ENCODE measurements around the gene TTC33. TPM values are rescaled to one million over a fixed set of nuclear protein-coding genes. Genes with fewer than 3 reads are reported as not detected.
A peak's percentile ranks its signal among the peaks of the same experiment; 100 is the strongest.

The TTC33 gene
- total and polyA plus RNA-seq, 7 donors: 11.0 to 38.5 (median 25.3) TPM

GRCh38 chr5:40489421-40489820, 266.3 kb downstream of the TTC33 start:
- Histone ChIP-seq H3K4me3 (no peak overlapping the region), H3K36me3 (ENCODE audit: insufficient read depth in 1 of 2, low read depth in 1 of 2) (no peaks in the 10 kb centered on the region), H3K27ac (no peak overlapping the region), H3K4me1 (no peaks in the 10 kb centered on the region), H3K27me3 (ENCODE audit: insufficient read depth in 3 of 3, low read length in 2 of 3) (no peaks in the 10 kb centered on the region), H3K9me3 (no peaks in the 10 kb centered on the region)
- WGBS, 3 donors: 81 to 89% (median 85%) methylated on average over 3 of the region's 3 CpGs
- DNase-seq: no peak
- ATAC-seq: no peak
- TF ChIP-seq CTCF (IDR thresholded peaks at IDR 0.05): no peak
- intact Hi-C loops (cut with DNase I): no loop called here

- Histone ChIP-seq H3K4me1 (no peaks in the 10 kb centered on the region), H3K9me3 (no peaks in the 10 kb centered on the region), H3K27ac (no peak overlapping the region), H3K36me3 (ENCODE audit: insufficient read depth in 1 of 2, low read depth in 1 of 2) (no peaks in the 10 kb centered on the region), H3K4me3 (no peak overlapping the region), H3K27me3 (ENCODE audit: insufficient read depth in 3 of 3, low read length in 2 of 3) (no peaks in the 10 kb centered on the region)
- TF ChIP-seq CTCF (IDR thresholded peaks at IDR 0.05): no peak
- no peak for DNase-seq
- intact Hi-C loops (cut with DNase I): no loop called here
- WGBS, 3 donors: 68 to 76% (median 75%) methylated on average over 4 of the region's 4 CpGs
- peak in 3 of 4 donors; percentile 56 to 86 (median 65) for ATAC-seq
These were observed 269.1 kb downstream of the TTC33 start for GRCh38 chr5:40486437-40487275.

DNA sequence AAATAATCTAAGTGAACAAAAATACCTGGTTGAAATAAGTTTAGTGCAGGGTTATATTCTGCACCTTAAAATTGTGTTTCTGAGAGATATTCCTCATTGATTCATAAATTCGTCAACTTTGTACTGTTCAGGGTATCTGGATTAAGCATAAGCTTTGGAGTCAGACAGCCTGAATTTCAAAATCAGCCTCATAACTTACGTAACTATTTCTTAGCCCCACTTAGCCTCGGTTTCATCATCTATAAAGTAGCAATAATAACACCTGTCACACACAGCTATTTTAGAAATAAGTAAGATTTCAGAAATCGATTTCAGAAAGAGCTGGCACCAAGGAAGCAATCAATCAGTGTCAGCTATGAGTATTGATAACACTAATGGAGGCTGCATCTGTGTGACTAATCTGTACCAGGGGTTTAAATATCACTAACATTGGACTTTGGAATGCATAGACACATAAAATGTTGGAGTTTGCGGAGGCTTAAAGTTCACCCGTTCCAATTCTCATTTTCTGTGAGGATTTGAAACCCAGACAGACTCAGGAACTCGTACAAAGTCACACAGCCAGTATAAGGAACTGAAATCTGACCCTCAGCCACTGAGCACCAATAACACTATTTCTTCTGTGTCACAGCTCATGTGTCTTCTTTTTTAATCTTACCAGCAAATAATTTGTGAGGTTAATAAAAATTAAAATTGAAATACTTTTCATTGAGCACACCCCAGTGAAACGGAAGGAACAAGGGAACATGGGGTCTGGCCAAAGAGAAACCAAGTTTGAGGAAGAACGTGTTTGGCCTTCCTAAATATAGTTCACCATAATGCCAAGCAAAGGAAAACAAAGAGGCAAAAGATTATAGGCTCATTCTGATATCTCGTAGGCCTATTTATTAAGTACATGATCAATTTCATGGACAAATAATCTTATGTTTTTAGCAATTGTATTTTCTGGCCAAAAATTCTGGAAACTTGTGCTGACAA, 270.5 kb downstream of the TTC33 start:
- Histone ChIP-seq H3K27me3 (ENCODE audit: insufficient read depth in 3 of 3, low read length in 2 of 3) (no peaks in the 10 kb centered on the region), H3K4me1 (no peaks in the 10 kb centered on the region), H3K27ac (no peak overlapping the region), H3K36me3 (ENCODE audit: insufficient read depth in 1 of 2, low read depth in 1 of 2) (no peaks in the 10 kb centered on the region), H3K9me3 (no peaks in the 10 kb centered on the region), H3K4me3 (no peak overlapping the region)
- TF ChIP-seq CTCF (IDR thresholded peaks at IDR 0.05): no peak
- DNase-seq (no peak), ATAC-seq (no peak)
- intact Hi-C loops (cut with DNase I): no loop called here
- WGBS, 3 donors: 49 to 67% (median 52%) methylated on average over 10 of the region's 10 CpGs

- Histone ChIP-seq H3K4me1 (no peaks in the 10 kb centered on the region), H3K27ac (no peak overlapping the region), H3K9me3 (no peaks in the 10 kb centered on the region), H3K4me3 (no peak overlapping the region), H3K27me3 (ENCODE audit: insufficient read depth in 3 of 3, low read length in 2 of 3) (no peaks in the 10 kb centered on the region), H3K36me3 (ENCODE audit: insufficient read depth in 1 of 2, low read depth in 1 of 2) (no peaks in the 10 kb centered on the region)
- intact Hi-C loops (cut with DNase I): no loop called here
- ATAC-seq: no peak
- no peak for TF ChIP-seq CTCF (IDR thresholded peaks at IDR 0.05)
- no peak for DNase-seq
- WGBS, 3 donors: 76 to 86% (median 80%) methylated on average over 2 of the region's 2 CpGs
These were observed 271.3 kb downstream of the TTC33 start for GRCh38 chr5:40484495-40484894.

Measured in psoas muscle (tissue), 8 donors.